ES-I3 (cell line): ENCODE results near the gene INTS13.
"Not testable (repeated sequence)": the region's sequence is repeated elsewhere in the genome, so short reads cannot be mapped to it uniquely, and the experiment has no call there.

ENCODE experiments used
- H3K36me3 ChIP-seq: 2 replicates; pipeline ENCODE4 v1.6.1; 2013; ENCODE audit warnings: mild to moderate bottlenecking, low read length, control low read depth, moderate library complexity; ENCODE audit not compliant: insufficient read depth
- H3K4me1 ChIP-seq: 2 replicates; pipeline ENCODE4 v1.6.1; 2013; ENCODE audit warnings: mild to moderate bottlenecking, control low read depth, low read length; ENCODE audit not compliant: insufficient read depth
- H3K9ac ChIP-seq: 2 replicates; pipeline ENCODE4 v1.6.1; 2013; ENCODE audit warnings: low read depth, mild to moderate bottlenecking, low read length, moderate library complexity
- H3K9me3 ChIP-seq: 2 replicates; pipeline ENCODE4 v1.6.1; 2013; ENCODE audit warnings: mild to moderate bottlenecking, low read length, moderate library complexity; ENCODE audit not compliant: control insufficient read depth, insufficient read depth

Gene INTS13

GRCh38 chr12:26937863-26938700 is at the start of gene INTS13, which contains the start of gene FGFR1OP2:
Gene INTS13 (minus strand): TSS chr12:26937981. CDS start chr12:26936803, 1,178 bp downstream.
Gene FGFR1OP2 (plus strand): TSS chr12:26938470. CDS start chr12:26954159, 15,689 bp downstream.
- Histone ChIP-seq H3K9ac (peak within 1 kb of the TSS; percentile 100), H3K36me3 (no peaks in the 10 kb centered on the region), H3K9me3 (no peaks in the 10 kb centered on the region), H3K4me1 (peaks cover 4% of the 10 kb centered on the region; the same call in 1 of the 2 replicates)

- H3K9me3 ChIP-seq: no peaks in the 10 kb centered on the region
- peaks cover 4% of the 10 kb centered on the region; the same call in 1 of the 2 replicates for H3K36me3 ChIP-seq
- H3K9ac ChIP-seq: no peak overlapping the region
- H3K4me1 ChIP-seq: no peaks in the 10 kb centered on the region
These were observed 45.1 kb upstream of the INTS13 start for GRCh38 chr12:26982866-26983265.

- H3K4me1 ChIP-seq: no peaks in the 10 kb centered on the region
- H3K9ac ChIP-seq: no peak overlapping the region
- H3K9me3 ChIP-seq: no peaks in the 10 kb centered on the region
- peaks cover 15% of the 10 kb centered on the region for H3K36me3 ChIP-seq
These were observed 42.0 kb upstream of the INTS13 start for GRCh38 chr12:26979733-26980132.

- Histone ChIP-seq H3K9me3 (no peaks in the 10 kb centered on the region), H3K36me3 (peaks cover 15% of the 10 kb centered on the region), H3K9ac (no peak overlapping the region), H3K4me1 (no peaks in the 10 kb centered on the region)
These were observed 41.0 kb upstream of the INTS13 start for GRCh38 chr12:26978801-26979200.

DNA sequence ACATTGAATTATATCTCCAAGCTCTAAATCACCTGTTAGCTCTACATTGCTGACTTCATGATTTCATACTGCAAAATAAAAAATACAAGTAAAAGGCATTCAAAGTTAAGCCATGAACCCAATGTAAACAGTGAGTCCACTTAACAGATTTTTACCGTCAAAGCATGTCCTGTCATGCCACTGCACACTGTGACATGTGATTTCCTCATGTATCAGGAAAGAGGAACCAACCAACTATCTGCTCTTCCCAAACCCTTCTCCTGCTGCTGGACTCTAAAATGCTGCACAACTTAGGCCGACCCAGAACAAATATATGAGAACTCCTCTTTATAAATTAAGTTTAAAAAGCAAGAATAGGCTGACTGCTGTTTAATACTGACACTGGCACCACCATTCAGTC is 38.9 kb upstream of the INTS13 start:
- no peak overlapping the region for H3K9ac ChIP-seq
- H3K36me3 ChIP-seq: peaks cover 18% of the 10 kb centered on the region
- no peaks in the 10 kb centered on the region for H3K4me1 ChIP-seq
- no peaks in the 10 kb centered on the region for H3K9me3 ChIP-seq

DNA sequence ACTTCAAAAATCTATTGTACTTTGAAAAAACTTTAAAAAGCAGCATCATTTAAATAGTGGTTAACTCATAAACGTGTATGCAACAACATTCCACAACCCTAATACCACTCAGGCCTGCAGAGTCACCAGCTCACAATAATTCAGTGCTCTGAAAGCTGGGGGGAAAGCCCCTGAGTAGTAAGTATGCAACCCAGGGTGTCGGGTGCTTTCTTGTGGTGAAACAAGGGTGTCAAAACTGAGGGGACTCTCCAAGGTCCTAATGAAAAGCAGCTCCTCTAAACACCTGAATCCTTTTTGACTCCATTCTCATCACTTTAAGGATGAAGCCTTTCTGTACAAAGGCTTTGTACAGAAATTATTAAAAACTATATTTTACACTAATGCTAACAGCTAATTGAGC is 34.2 kb upstream of the INTS13 start:
- Histone ChIP-seq H3K4me1 (no peaks in the 10 kb centered on the region), H3K9me3 (no peaks in the 10 kb centered on the region; the same call in 1 of the 2 replicates), H3K9ac (no peak overlapping the region), H3K36me3 (peaks cover 18% of the 10 kb centered on the region)

- Histone ChIP-seq H3K9ac (no peak overlapping the region), H3K4me1 (no peaks in the 10 kb centered on the region), H3K9me3 (no peaks in the 10 kb centered on the region; the same call in 1 of the 2 replicates), H3K36me3 (peaks cover 10% of the 10 kb centered on the region)
These were observed 32.4 kb upstream of the INTS13 start for GRCh38 chr12:26970136-26970535.

DNA sequence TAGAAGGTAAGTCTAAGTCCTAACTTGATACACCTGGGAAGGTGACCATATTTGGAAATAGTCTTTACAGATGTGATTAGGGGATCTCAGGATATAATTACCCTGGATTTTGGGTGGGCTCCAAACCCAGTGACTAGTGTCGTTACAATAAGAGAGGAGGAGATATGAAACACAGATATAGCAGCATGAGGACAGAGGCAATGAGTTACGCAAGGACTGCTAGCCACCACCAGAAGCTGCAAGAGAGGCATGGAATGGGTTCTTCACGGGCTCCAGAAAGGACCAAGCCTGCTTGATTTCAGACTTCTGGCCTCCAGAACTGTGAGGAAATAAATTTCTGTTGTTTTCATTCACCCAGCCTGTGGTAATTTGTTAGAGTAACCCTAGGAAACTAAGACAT is 29.1 kb upstream of the INTS13 start:
- Histone ChIP-seq H3K9me3 (no peaks in the 10 kb centered on the region; the same call in 1 of the 2 replicates), H3K9ac (no peak overlapping the region), H3K4me1 (no peaks in the 10 kb centered on the region), H3K36me3 (peaks cover 4% of the 10 kb centered on the region)

DNA sequence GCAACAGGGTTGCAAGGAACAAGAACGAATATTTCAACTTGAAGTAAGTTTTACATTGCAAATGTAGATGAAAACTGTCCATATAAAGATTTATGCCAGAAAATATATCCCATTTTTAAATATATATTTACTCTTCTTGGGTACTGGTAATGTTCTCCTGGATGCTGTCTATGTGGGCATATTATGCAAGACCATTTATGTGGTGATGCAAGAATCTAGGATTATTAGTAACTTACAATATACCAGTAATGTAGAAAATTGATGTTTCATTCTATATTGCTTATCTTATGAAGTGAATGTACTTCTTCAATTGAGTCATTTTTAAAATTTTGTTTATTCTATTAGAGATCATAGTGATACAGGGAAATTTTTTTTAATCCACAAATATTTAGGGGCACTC is 25.6 kb upstream of the INTS13 start:
- Histone ChIP-seq H3K9me3 (no peaks in the 10 kb centered on the region), H3K36me3 (peaks cover 4% of the 10 kb centered on the region), H3K4me1 (no peaks in the 10 kb centered on the region), H3K9ac (no peak overlapping the region)

- H3K9ac ChIP-seq: no peak overlapping the region
- no peaks in the 10 kb centered on the region; the same call in 1 of the 2 replicates for H3K36me3 ChIP-seq
- no peaks in the 10 kb centered on the region for H3K9me3 ChIP-seq
- H3K4me1 ChIP-seq: no peaks in the 10 kb centered on the region
These were observed 24.0 kb upstream of the INTS13 start for GRCh38 chr12:26961803-26962202.

GRCh38 chr12:26961391-26961790 is 23.6 kb upstream of the INTS13 start:
- H3K9me3 ChIP-seq, H3K9ac ChIP-seq, H3K36me3 ChIP-seq, H3K4me1 ChIP-seq: not testable (repeated sequence)

- Histone ChIP-seq H3K9me3 (no peaks in the 10 kb centered on the region), H3K36me3 (no peaks in the 10 kb centered on the region; the same call in 1 of the 2 replicates), H3K9ac (no peak overlapping the region), H3K4me1 (no peaks in the 10 kb centered on the region)
These were observed 16.2 kb upstream of the INTS13 start for GRCh38 chr12:26954027-26954426.

GRCh38 chr12:26953447-26953846 is 15.7 kb upstream of the INTS13 start:
- Histone ChIP-seq H3K9ac (no peak overlapping the region), H3K36me3 (no peaks in the 10 kb centered on the region; the same call in 1 of the 2 replicates), H3K9me3 (no peaks in the 10 kb centered on the region)

DNA sequence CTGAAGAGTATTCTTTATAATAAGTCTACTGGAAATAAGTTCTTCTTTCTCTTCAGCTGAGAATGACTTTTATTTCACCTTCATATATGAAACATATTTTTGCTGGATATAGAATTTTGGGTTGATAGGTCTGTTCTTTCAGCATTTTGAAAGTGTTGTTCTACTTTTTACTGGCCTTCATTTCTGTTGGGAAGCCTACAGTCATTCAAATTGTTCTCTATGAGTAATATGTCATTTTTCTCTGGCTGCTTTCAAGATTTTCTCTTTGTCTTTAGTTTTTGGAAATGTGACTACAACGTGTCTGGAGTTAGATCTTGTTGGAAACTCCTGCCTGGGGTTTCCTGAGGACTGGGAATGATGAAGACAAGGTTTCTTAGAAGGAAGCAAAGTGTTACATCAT is 10.5 kb upstream of the INTS13 start:
- Histone ChIP-seq H3K4me1 (no peaks in the 10 kb centered on the region), H3K9me3 (no peaks in the 10 kb centered on the region; the same call in 1 of the 2 replicates), H3K36me3 (no peaks in the 10 kb centered on the region), H3K9ac (no peak overlapping the region)

More at GRCh38 chr12:26953447-26953846, 15.7 kb upstream of the INTS13 start:
- H3K4me1 ChIP-seq: no peaks in the 10 kb centered on the region

DNA sequence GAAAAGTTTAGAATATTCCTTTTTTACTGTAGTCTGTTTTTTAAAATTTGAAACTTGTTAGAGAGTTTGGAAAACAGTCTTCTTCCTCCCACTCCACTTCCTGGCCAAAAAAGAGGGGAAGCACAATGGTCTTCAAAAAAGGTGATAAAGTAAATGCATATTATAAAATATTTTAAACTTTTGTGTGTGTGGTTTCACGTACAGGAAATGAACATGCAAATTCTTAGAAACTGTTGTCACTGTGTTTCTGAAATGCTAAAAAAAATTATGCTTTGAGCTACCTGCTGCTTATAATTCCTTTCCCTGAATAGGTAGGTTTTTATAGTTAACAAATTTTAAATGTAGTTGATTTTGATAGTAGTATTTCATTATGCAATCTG is 3.4 kb upstream of the INTS13 start:
- H3K9ac ChIP-seq: no peak overlapping the region
- peaks cover 4% of the 10 kb centered on the region; the same call in 1 of the 2 replicates for H3K4me1 ChIP-seq
- no peaks in the 10 kb centered on the region for H3K36me3 ChIP-seq
- H3K9me3 ChIP-seq: no peaks in the 10 kb centered on the region; the same call in 1 of the 2 replicates
